Endothelial cell of umbilical vein (primary cell): ENCODE data around the gene ROBO4. TPM values are rescaled to one million over a fixed set of nuclear protein-coding genes. Genes with fewer than 3 reads are reported as not detected.

Experiments used
- BruUV-seq: library from RNA; stranded (reverse); fragments of 400-500 nt; replicated peaks from 2 replicates; lab custom pipeline; 2021; lab: Mats Ljungman, UMichigan
- CTCF ChIA-PET: fragments of 300-600, 350-600 bp; sonication (Branson Sonifier 250); formaldehyde crosslinking; loops from one replicate; lab custom pipeline; 2021; ENCODE audit warnings: antibody characterized with exemption, inconsistent platforms; lab: Charles Lee
- POLR2A ChIA-PET: fragments of 300-600, 350-600 bp; sonication (Branson Sonifier 250); formaldehyde crosslinking; loops from one replicate; lab custom pipeline; 2021; ENCODE audit warnings: antibody characterized with exemption, inconsistent platforms; lab: Charles Lee
- DNase-seq: peaks from one replicate; pipeline ENCODE4 v3.0.0-alpha.2; 2011; ENCODE audit warnings: low read depth, low spot score
- FAIRE-seq: peaks from 2 replicates; lab custom pipeline; 2011; peaks lifted over from hg19 to GRCh38; lab: Jason Lieb, UNC
- H2AFZ ChIP-seq: 2 replicates; pipeline ENCODE4 v1.6.0; 2012; ENCODE audit warnings: low read depth, low read length, control low read depth, inconsistent platforms
- H3K27ac ChIP-seq: 2 replicates; pipeline ENCODE4 v1.5.1; 2011; ENCODE audit warnings: low read depth, mild to moderate bottlenecking, control low read depth, low read length, moderate library complexity; ENCODE audit not compliant: insufficient read depth
- H3K27me3 ChIP-seq, 2 experiments: 2 replicates each; pipeline versions ENCODE4 v1.6.0 to v1.6.1; 2011; ENCODE audit warnings: low read length in 2 of 2, mixed read lengths in 1 of 2; ENCODE audit not compliant: control insufficient read depth in 2 of 2, insufficient read depth in 2 of 2
- H3K36me3 ChIP-seq, 2 experiments: 2 replicates in 1 of 2; 3 replicates in 1 of 2; pipeline ENCODE4 v1.5.1; 2011; ENCODE audit warnings: low read length in 2 of 2, mild to moderate bottlenecking in 1 of 2, moderate library complexity in 1 of 2; ENCODE audit not compliant: control insufficient read depth in 2 of 2, insufficient read depth in 2 of 2; ENCODE audit errors: extremely low read depth in 1 of 2
- H3K4me1 ChIP-seq: 3 replicates; pipeline ENCODE4 v1.5.1; 2011; ENCODE audit warnings: mild to moderate bottlenecking, low read length; ENCODE audit not compliant: control insufficient read depth, insufficient read depth; ENCODE audit errors: extremely low read depth
- H3K4me2 ChIP-seq: 2 replicates; pipeline ENCODE4 v1.6.1; 2011; ENCODE audit warnings: low read length, control low read depth, mixed read lengths; ENCODE audit not compliant: insufficient read depth
- H3K4me3 ChIP-seq, 3 experiments: fragments of 200-600 bp in 1 of 3; sonication (generic), shearing (Covaris generic) in 1 of 3; replicated peaks in 1 of 3; 2 replicates each; pipeline ENCODE4 v1.5.1; 2011 to 2016; ENCODE audit warnings: control low read depth in 3 of 3, low read length in 3 of 3, mild to moderate bottlenecking in 2 of 3, inconsistent platforms in 1 of 3, low read depth in 1 of 3, moderate library complexity in 1 of 3; ENCODE audit not compliant: insufficient read depth in 1 of 3
- H3K79me2 ChIP-seq: 2 replicates; pipeline ENCODE4 v1.6.0; 2012; ENCODE audit warnings: low read length, inconsistent platforms; ENCODE audit not compliant: control insufficient read depth, insufficient read depth
- H3K9ac ChIP-seq: replicated peaks from 2 replicates; pipeline ENCODE3; 2011; ENCODE audit warnings: low read length, control low read depth; ENCODE audit not compliant: insufficient read depth; ENCODE audit errors: extremely low read depth
- H3K9me1 ChIP-seq: replicated peaks from 3 replicates; pipeline ENCODE4 v1.6.0; 2011; ENCODE audit warnings: mild to moderate bottlenecking, low read length; ENCODE audit not compliant: control insufficient read depth, insufficient read depth; ENCODE audit errors: extremely low read depth
- H3K9me3 ChIP-seq: replicated peaks from 2 replicates; pipeline ENCODE4 v1.5.1; 2012; ENCODE audit warnings: low read length, inconsistent platforms; ENCODE audit not compliant: control insufficient read depth, insufficient read depth
- H4K20me1 ChIP-seq: replicated peaks from 2 replicates; pipeline ENCODE3; 2011; ENCODE audit warnings: mild to moderate bottlenecking, low read length; ENCODE audit not compliant: control insufficient read depth, insufficient read depth; ENCODE audit errors: extremely low read depth
- EZH2 ChIP-seq: IDR thresholded peaks from 2 replicates; pipeline ENCODE4 v1.6.1; 2012; ENCODE audit warnings: borderline replicate concordance, low read depth, mild to moderate bottlenecking, moderate library complexity, low read length, inconsistent platforms; ENCODE audit not compliant: severe bottlenecking
- FOS ChIP-seq: IDR thresholded peaks from 2 replicates; pipeline ENCODE4 v1.6.1; 2011; ENCODE audit warnings: mild to moderate bottlenecking, low read length, moderate library complexity, borderline replicate concordance; ENCODE audit not compliant: insufficient read depth
- GATA2 ChIP-seq: IDR thresholded peaks from 2 replicates; pipeline ENCODE4 v1.7.0; 2011; ENCODE audit warnings: low read depth, mild to moderate bottlenecking, moderate library complexity, mixed read lengths, low read length; ENCODE audit not compliant: insufficient read length, insufficient read depth
- JUN ChIP-seq: IDR thresholded peaks from 2 replicates; pipeline ENCODE4 v1.6.1; 2011; ENCODE audit warnings: borderline replicate concordance, low read depth; ENCODE audit not compliant: insufficient read length, insufficient read depth
- MAX ChIP-seq: IDR thresholded peaks from 2 replicates; pipeline ENCODE4 v1.6.1; 2011; ENCODE audit not compliant: insufficient read depth, insufficient read length
- dilution Hi-C: fragments of 300-500 bp; cut with MboI; formaldehyde crosslinking; loops from one replicate; pipeline ENCODE4 v1.15.0; 2019; ENCODE audit warnings: low sequenced_read_pairs; ENCODE audit not compliant: extremely low pct_ligation_motif_present
- intact Hi-C: fragments of 100-400 bp; cut with micrococcal nuclease; formaldehyde crosslinking; loops from one replicate; pipeline ENCODE4 v1.10.0; 2022
- polyA plus RNA-seq, 4 experiments: library from polyadenylated mRNA; depleted of rRNA in 3 of 4; stranded (reverse) in 3 of 4; unstranded in 1 of 4; fragments of >200 nt; gene quantifications; 2 replicates each; pipeline versions ENCODE4 v1.2.1 to v1.2.3, GENCODE V29; 2011 to 2012; ENCODE audit warnings: missing spikeins in 1 of 4
- total RNA-seq: library from RNA; stranded (reverse); gene quantifications from 2 replicates; pipeline ENCODE4 v1.2.3, GENCODE V29; 2021
- TF ChIP-seq, protein P1 (sequence below), 2 donors: IDR thresholded peaks; 1 replicate in 1 of 2; 2 replicates in 1 of 2; pipeline ENCODE4 v1.5.1; 2011; ENCODE audit warnings: low read length in 2 of 2, mild to moderate bottlenecking in 2 of 2, moderate library complexity in 2 of 2, control low read depth in 1 of 2, inconsistent platforms in 1 of 2, low read depth in 1 of 2; ENCODE audit not compliant: insufficient read depth in 1 of 2; ENCODE audit errors: extremely low read depth in 1 of 2

The ROBO4 gene
- total and polyA plus RNA-seq, 2 donors (not counting 3 experiments of a cell fraction or from before 2014, with no cell fraction given), result 260 to 474 TPM

- no peak overlapping the region for H2AFZ ChIP-seq
- dilution Hi-C loops, result no loop called here
- intact Hi-C loops, result no loop called here
- ChIA-PET CTCF (interaction anchor here (1.1 to 3.3 kb wide), 3 partner anchors 21 to 466 kb away, joined by 3 to 13 read pairs (median 5); no protein-coding TSS in a partner anchor), POLR2A (no interaction called here)
- peaks cover 82 to 95% of the 10 kb centered on the region in 2 experiments for H3K27me3 ChIP-seq
- no peaks in the 10 kb centered on the region for H3K9me1 ChIP-seq
- TF ChIP-seq EZH2, result peak; percentile 98
- TF ChIP-seq FOS, result no peak
- H3K4me3 ChIP-seq, result no peak overlapping the region
- no peaks in the 10 kb centered on the region for H3K9me3 ChIP-seq
- no peak overlapping the region for H3K4me2 ChIP-seq
- DNase-seq (no peak), FAIRE-seq (no peak)
- no peaks in the 10 kb centered on the region for H4K20me1 ChIP-seq
- H3K9ac ChIP-seq, result no peak overlapping the region
- H3K27ac ChIP-seq, result no peak overlapping the region
- BruUV-seq, result no TSS peak
- no peaks in the 10 kb centered on the region for H3K79me2 ChIP-seq
- H3K4me1 ChIP-seq, result peaks cover 3% of the 10 kb centered on the region
- H3K36me3 ChIP-seq, result no peaks in the 10 kb centered on the region
These were observed 29.1 kb downstream of the ROBO4 start for GRCh38 chr11:124868331-124869274.

- ChIA-PET CTCF (interaction anchor here (0.6 to 3.3 kb wide), 40 partner anchors 8 to 798 kb away, joined by 3 to 86 read pairs (median 8); partner anchors contain the start of genes MSANTD2, SIAE and SPA17), POLR2A (interaction anchor here (0.7 kb wide), 1 partner anchor 9 kb away, joined by 3 read pairs; no protein-coding TSS in a partner anchor)
- DNase-seq (peak; percentile 49), FAIRE-seq (peak; percentile 85)
- Histone ChIP-seq H3K4me3 (no peak overlapping the region), H3K4me2 (no peak overlapping the region), H3K9me3 (no peaks in the 10 kb centered on the region), H4K20me1 (no peaks in the 10 kb centered on the region), H3K79me2 (no peaks in the 10 kb centered on the region), H3K9ac (no peak overlapping the region), H3K27me3 (peaks cover 85 to 96% of the 10 kb centered on the region in 2 experiments), H3K9me1 (no peaks in the 10 kb centered on the region), H3K36me3 (no peaks in the 10 kb centered on the region), H3K27ac (no peak overlapping the region), H3K4me1 (peaks cover 9% of the 10 kb centered on the region), H2AFZ (no peak overlapping the region)
- no TSS peak for BruUV-seq
- intact Hi-C loops (loop anchor here (1.0 to 2.0 kb wide), 6 partner anchors 30 to 465 kb away; partner anchors contain the start of gene MSANTD2), dilution Hi-C loops (no loop called here)
- no peak for TF ChIP-seq FOS
- TF ChIP-seq MAX, result no peak
- TF ChIP-seq, protein P1, sequence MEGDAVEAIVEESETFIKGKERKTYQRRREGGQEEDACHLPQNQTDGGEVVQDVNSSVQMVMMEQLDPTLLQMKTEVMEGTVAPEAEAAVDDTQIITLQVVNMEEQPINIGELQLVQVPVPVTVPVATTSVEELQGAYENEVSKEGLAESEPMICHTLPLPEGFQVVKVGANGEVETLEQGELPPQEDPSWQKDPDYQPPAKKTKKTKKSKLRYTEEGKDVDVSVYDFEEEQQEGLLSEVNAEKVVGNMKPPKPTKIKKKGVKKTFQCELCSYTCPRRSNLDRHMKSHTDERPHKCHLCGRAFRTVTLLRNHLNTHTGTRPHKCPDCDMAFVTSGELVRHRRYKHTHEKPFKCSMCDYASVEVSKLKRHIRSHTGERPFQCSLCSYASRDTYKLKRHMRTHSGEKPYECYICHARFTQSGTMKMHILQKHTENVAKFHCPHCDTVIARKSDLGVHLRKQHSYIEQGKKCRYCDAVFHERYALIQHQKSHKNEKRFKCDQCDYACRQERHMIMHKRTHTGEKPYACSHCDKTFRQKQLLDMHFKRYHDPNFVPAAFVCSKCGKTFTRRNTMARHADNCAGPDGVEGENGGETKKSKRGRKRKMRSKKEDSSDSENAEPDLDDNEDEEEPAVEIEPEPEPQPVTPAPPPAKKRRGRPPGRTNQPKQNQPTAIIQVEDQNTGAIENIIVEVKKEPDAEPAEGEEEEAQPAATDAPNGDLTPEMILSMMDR (IDR thresholded peaks at IDR 0.05; ENCODE audit: extremely low read depth in 1 of 2, insufficient read depth in 1 of 2, low read depth in 1 of 2, low read length in 2 of 2), result peak; percentile 43 to 59
- TF ChIP-seq GATA2, result no peak
- no peak for TF ChIP-seq JUN
These were observed 30.0 kb downstream of the ROBO4 start for GRCh38 chr11:124867700-124868099.
